Panc1 (cell line): ENCODE results near the gene HCLS1. TPM values are rescaled to one million over a fixed set of nuclear protein-coding genes. Genes with fewer than 3 reads are reported as not detected.

Experiments used
- ATAC-seq: fragments of 200-7000 bp; cut with Tn5 transposase; 2 replicates; pipeline ENCODE4 v1.9.1; 2020; ENCODE audit warnings: mild to moderate bottlenecking, moderate library complexity
- BruUV-seq: library from RNA; stranded (reverse); fragments of 400-500 nt; replicated peaks from 2 replicates; lab custom pipeline; 2021; lab: Mats Ljungman, UMichigan
- CTCF ChIA-PET: fragments of 300-600 bp; sonication (Branson Sonifier 250); formaldehyde crosslinking; loops from one replicate; lab custom pipeline; 2022; ENCODE audit warnings: antibody characterized with exemption; lab: Charles Lee
- POLR2A ChIA-PET: fragments of 300-600 bp; sonication (Branson Sonifier 250); formaldehyde crosslinking; loops from one replicate; lab custom pipeline; 2022; ENCODE audit warnings: antibody characterized with exemption; lab: Charles Lee
- DNase-seq: peaks from one replicate; pipeline ENCODE4 v3.0.0-alpha.2; 2010; ENCODE audit warnings: low read depth, low spot score
- H3K27ac ChIP-seq: 2 replicates; pipeline ENCODE4 v1.5.1; 2011; ENCODE audit warnings: mild to moderate bottlenecking, low read length, inconsistent platforms
- H3K27me3 ChIP-seq: fragments of 200-500 bp; sonication (Bioruptor generic); 2 replicates; pipeline ENCODE4 v1.6.0; 2014; ENCODE audit warnings: low read length, inconsistent platforms; ENCODE audit not compliant: control insufficient read depth, insufficient read depth
- H3K36me3 ChIP-seq: fragments of 200-500 bp; sonication (Bioruptor generic); 2 replicates; pipeline ENCODE4 v1.5.1; 2014; ENCODE audit warnings: inconsistent platforms, mild to moderate bottlenecking, low read length, moderate library complexity; ENCODE audit not compliant: control insufficient read depth, insufficient read depth
- H3K4me1 ChIP-seq: 2 replicates; pipeline ENCODE4 v1.5.1; 2011; ENCODE audit warnings: inconsistent platforms, mild to moderate bottlenecking, low read length, moderate library complexity; ENCODE audit not compliant: control insufficient read depth, insufficient read depth
- H3K4me3 ChIP-seq, 2 experiments: 2 replicates each; pipeline ENCODE4 v1.5.1; 2011 to 2012; ENCODE audit warnings: low read depth in 2 of 2, low read length in 2 of 2, mild to moderate bottlenecking in 2 of 2, inconsistent platforms in 1 of 2, moderate library complexity in 1 of 2
- H3K9me3 ChIP-seq: fragments of 200-500 bp; sonication (Bioruptor generic); 2 replicates; pipeline ENCODE4 v1.5.1; 2014; ENCODE audit warnings: low read depth, mild to moderate bottlenecking, inconsistent platforms, low read length, moderate library complexity; ENCODE audit not compliant: control insufficient read depth, insufficient read depth
- CTCF ChIP-seq: fragments of 450-650 bp; IDR thresholded peaks from 2 replicates; pipeline ENCODE4 v1.5.1; 2017; ENCODE audit warnings: mild to moderate bottlenecking
- POLR2AphosphoS5 ChIP-seq: IDR thresholded peaks from 2 replicates; pipeline ENCODE4 v1.6.1; 2012; ENCODE audit warnings: mild to moderate bottlenecking, low read depth, low read length, moderate library complexity
- REST ChIP-seq, 2 experiments: IDR thresholded peaks; 2 replicates each; pipeline ENCODE4 v1.6.1; 2011 to 2012; ENCODE audit warnings: low read depth in 2 of 2, control low read depth in 1 of 2, low read length in 1 of 2, mild to moderate bottlenecking in 1 of 2, moderate library complexity in 1 of 2; ENCODE audit not compliant: insufficient read depth in 1 of 2
- SIN3A ChIP-seq: IDR thresholded peaks from 2 replicates; pipeline ENCODE4 v1.6.1; 2012; ENCODE audit warnings: low read depth, mild to moderate bottlenecking, low read length, moderate library complexity, borderline replicate concordance; ENCODE audit not compliant: insufficient read depth
- TCF7L2 ChIP-seq: IDR thresholded peaks from 2 replicates; pipeline ENCODE4 v1.6.1; 2011; ENCODE audit warnings: mild to moderate bottlenecking, low read depth, low read length, inconsistent platforms
- in situ Hi-C: cut with HindIII; loops from 2 replicates; pipeline ENCODE4 v1.10.0; 2016; ENCODE audit warnings: low sequenced_read_pairs, low pct_unique_long_range_greater_than_20kb
- intact Hi-C: fragments of 100-400 bp; cut with micrococcal nuclease; formaldehyde crosslinking; loops from one replicate; pipeline ENCODE4 v1.10.0; 2022; ENCODE audit not compliant: unreplicated experiment
- total RNA-seq: library from RNA; stranded (reverse); gene quantifications from one replicate; pipeline ENCODE4 v1.2.1, GENCODE V29; 2021; ENCODE audit not compliant: unreplicated experiment

Gene HCLS1
- total RNA-seq, 1 experiment from 2014 or later, result 0.85 TPM

GRCh38 chr3:121698476-121698875 lies 37.8 kb upstream of the HCLS1 start:
- H3K27me3 ChIP-seq, result no peaks in the 10 kb centered on the region
- ChIA-PET POLR2A (no interaction called here), CTCF (no interaction called here)
- TF ChIP-seq TCF7L2, result no peak
- no peak for TF ChIP-seq SIN3A
- no peak for TF ChIP-seq POLR2AphosphoS5
- no peak for TF ChIP-seq REST (IDR thresholded peaks at IDR 0.05; ENCODE audit: insufficient read depth in 1 of 2, low read depth in 2 of 2, low read length in 1 of 2)
- TF ChIP-seq CTCF, result no peak
- H3K4me3 ChIP-seq, result no peak overlapping the region
- no TSS peak for BruUV-seq
- no peaks in the 10 kb centered on the region for H3K9me3 ChIP-seq
- DNase-seq (no peak), ATAC-seq (no peak)
- intact Hi-C loops, result no loop called here
- in situ Hi-C loops, result no loop called here
- no peaks in the 10 kb centered on the region for H3K4me1 ChIP-seq
- H3K27ac ChIP-seq, result no peak overlapping the region
- H3K36me3 ChIP-seq, result 0 out of 2 replicates have a peak, but pooled peaks cover 4% of the 10 kb centered on the region

GRCh38 chr3:121696186-121696585 lies 35.5 kb upstream of the HCLS1 start:
- Histone ChIP-seq H3K4me1 (no peaks in the 10 kb centered on the region), H3K4me3 (no peak overlapping the region), H3K36me3 (peaks cover 17% of the 10 kb centered on the region), H3K9me3 (no peaks in the 10 kb centered on the region), H3K27me3 (no peaks in the 10 kb centered on the region), H3K27ac (no peak overlapping the region)
- BruUV-seq, result no TSS peak
- DNase-seq (no peak), ATAC-seq (no peak)
- TF ChIP-seq CTCF, result no peak
- TF ChIP-seq POLR2AphosphoS5, result no peak
- no peak for TF ChIP-seq REST (IDR thresholded peaks at IDR 0.05; ENCODE audit: insufficient read depth in 1 of 2, low read depth in 2 of 2, low read length in 1 of 2)
- TF ChIP-seq TCF7L2, result no peak
- TF ChIP-seq SIN3A, result no peak
- in situ Hi-C loops (no loop called here), intact Hi-C loops (no loop called here)
- ChIA-PET CTCF (interaction anchor here (0.6 kb wide), 1 partner anchor 49 kb away, joined by 5 read pairs; no protein-coding TSS in a partner anchor), POLR2A (no interaction called here)
